Measurements from ENCODE around the gene LRRC53. TPM values are rescaled to one million over a fixed set of nuclear protein-coding genes. Genes with fewer than 3 reads are reported as not detected.

LRRC53 gene, protein sequence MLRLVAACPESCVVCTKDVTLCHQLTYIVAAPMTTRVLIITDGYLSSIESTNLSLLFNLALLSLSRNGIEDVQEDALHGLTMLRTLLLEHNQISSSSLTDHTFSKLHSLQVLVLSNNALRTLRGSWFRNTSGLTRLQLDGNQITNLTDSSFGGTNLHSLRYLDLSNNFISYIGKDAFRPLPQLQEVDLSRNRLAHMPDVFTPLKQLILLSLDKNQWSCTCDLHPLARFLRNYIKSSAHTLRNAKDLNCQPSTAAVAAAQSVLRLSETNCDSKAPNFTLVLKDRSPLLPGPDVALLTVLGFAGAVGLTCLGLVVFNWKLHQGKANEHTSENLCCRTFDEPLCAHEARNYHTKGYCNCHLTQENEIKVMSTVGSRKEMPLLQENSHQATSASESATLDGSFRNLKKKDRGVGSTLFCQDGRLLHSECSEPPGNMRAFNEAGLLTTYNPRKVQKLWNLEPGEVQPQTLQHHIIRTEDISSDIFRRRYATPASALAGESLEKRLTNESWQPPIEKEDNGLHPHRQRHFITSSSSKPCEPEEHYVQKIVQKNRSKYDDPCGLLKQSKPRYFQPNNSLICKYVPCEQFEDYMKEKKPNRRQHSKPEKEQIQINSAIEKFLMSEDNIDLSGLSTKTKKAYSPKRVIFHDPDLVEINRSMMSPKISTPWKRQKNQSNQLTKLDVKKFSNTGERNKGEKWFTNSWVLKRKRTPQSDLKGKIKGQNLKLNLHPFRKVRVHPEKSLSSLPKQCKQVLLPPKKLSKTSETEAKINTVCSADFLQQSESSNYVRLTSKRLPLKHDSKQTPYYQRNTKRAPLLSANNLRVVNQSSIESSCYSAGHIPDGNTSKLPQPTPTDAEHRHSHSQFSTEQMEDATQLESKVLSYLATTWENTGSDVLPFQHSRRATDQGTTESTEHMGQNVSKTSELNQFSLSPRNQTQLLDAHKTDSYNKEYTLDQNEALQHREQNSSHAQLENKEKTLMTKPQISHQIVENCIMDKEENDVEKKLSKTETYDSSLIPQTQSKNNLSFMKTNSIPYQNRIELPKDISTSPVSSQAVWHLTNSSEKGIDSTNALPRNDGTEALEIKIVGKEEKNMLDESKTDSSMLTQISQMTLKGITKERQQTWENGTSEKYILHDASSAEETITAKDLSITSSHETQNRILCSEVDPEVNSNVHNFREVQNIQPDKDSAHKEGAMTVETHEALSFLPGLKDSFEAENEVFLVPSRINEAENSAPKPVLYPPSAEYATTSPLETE
- total RNA-seq (2012; rRNA removed), result not detected in 2 replicates
- not detected in 2 replicates for polyA plus RNA-seq (2012; rRNA removed)
- not detected in 2 replicates for polyA plus RNA-seq (2012; cell fraction: cytosol; rRNA removed)
- not detected in 2 replicates for polyA plus RNA-seq (2012; cell fraction: nucleus; rRNA removed; ENCODE audit: low replicate concordance)
- not detected for Bru-seq, nascent RNA
- not detected for BruChase-seq, experiment 1, labeled RNA remaining after a 6-hour chase
- BruChase-seq, experiment 2, labeled RNA remaining after a 2-hour chase, result not detected
- long read RNA-seq, result 0 reads

DNA sequence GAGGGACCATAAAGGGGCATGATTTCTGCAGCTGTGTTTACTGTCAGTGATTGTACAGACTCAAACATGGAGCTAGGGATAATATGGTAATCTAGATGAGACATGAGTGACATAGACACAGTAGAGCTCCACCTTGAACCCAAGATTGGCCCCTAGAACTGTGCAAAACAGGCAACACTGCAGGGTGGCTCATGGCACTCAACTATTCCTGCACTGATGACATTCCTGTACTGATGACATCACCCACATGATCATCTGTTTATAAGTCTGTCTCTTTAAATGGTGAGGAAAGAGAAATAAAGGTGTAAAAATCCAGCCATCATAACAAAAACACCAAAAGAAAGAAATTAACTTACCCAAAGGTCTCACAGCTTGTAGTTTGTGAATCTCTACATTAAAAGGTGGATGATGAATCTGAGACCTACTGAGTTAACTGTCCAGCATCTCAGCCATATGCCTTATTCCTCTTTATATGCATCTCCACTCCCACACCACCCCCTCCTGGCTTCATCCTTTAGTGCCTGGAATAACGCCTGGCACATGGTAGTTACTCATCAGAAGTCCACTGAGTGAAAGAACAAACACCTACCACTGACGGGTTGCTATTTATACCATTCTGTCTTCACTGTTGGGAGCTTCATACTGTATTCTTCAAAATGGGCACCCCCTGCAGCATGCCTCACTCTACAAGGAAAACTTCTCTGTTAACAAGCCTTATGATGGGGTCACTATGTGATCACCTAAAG lies at the start of gene LRRC53:
Gene LRRC53 (minus strand): TSS at position 442 of the 746 bp plus-strand sequence. CDS start 29,262 bp downstream, outside the sequence.
- Histone ChIP-seq H3K9ac (ENCODE audit: low read depth, low read length) (no peak within 1 kb of the TSS), H3K9me3 (ENCODE audit: control insufficient read depth, insufficient read depth, low read length) (no peaks in the 10 kb centered on the region), H3K27ac (ENCODE audit: insufficient read depth, low read length) (no peak within 1 kb of the TSS), H3K27me3 (ENCODE audit: control insufficient read depth, insufficient read depth, low read length) (no peaks in the 10 kb centered on the region), H4K91ac (ENCODE audit: insufficient read depth, low read depth, low read length) (no peak within 1 kb of the TSS), H3K4me3 (ENCODE audit: insufficient read depth, low read depth, low read length) (no peak within 1 kb of the TSS), H3K23ac (ENCODE audit: low read depth, low read length) (no peak within 1 kb of the TSS), H3K56ac (ENCODE audit: extremely low read depth, insufficient read depth, low read length) (no peak within 1 kb of the TSS), H2BK5ac (ENCODE audit: low read depth, low read length, poor library complexity, severe bottlenecking) (no peak within 1 kb of the TSS), H3K4ac (ENCODE audit: low read depth, low read length) (no peak within 1 kb of the TSS), H3K4me1 (ENCODE audit: control insufficient read depth, insufficient read depth, low read length) (no peaks in the 10 kb centered on the region), H4K8ac (ENCODE audit: low read depth in 2 of 2, low read length in 2 of 2) (no peak within 1 kb of the TSS), H3K79me1 (ENCODE audit: low read depth in 1 of 2, low read length in 2 of 2) (no peaks in the 10 kb centered on the region), H2AK9ac (replicated peaks; ENCODE audit: low read depth, low read length, poor library complexity) (no peak within 1 kb of the TSS), H3K4me2 (ENCODE audit: low read depth, low read length) (no peak within 1 kb of the TSS), H4K20me1 (ENCODE audit: insufficient read depth, low read length) (no peaks in the 10 kb centered on the region), H4K5ac (ENCODE audit: low read depth, low read length) (no peak within 1 kb of the TSS), H2BK20ac (ENCODE audit: low read depth, low read length) (no peak within 1 kb of the TSS), H3K36me3 (ENCODE audit: control insufficient read depth, insufficient read depth, low read length) (no peaks in the 10 kb centered on the region), H2AK5ac (ENCODE audit: low read depth, low read length) (no peak within 1 kb of the TSS), H3K14ac (replicated peaks; ENCODE audit: low read depth, low read length) (no peak within 1 kb of the TSS), H3K18ac (ENCODE audit: low read depth, low read length) (no peak within 1 kb of the TSS), H2BK15ac (ENCODE audit: low read depth, low read length) (no peak within 1 kb of the TSS), H2BK120ac (ENCODE audit: low read depth, low read length) (no peak within 1 kb of the TSS), H3K9me1 (ENCODE audit: insufficient read depth, low read length) (no peaks in the 10 kb centered on the region), H2AFZ (replicated peaks; ENCODE audit: low read length, poor library complexity) (no peak within 1 kb of the TSS)
- WGBS, 2 experiments (ENCODE audit: extremely low coverage in 2 of 2, insufficient read length in 1 of 2), result no CpG with 5 or more reads among the region's 2 CpGs
- CTCF ChIA-PET, result no interaction called here
- no peak for DNase-seq
- intact Hi-C loops (cut with micrococcal nuclease), result no loop called here
- no TSS peak for BruUV-seq (replicated peaks)
- no peak for TF ChIP-seq RFX5 (IDR thresholded peaks at IDR 0.05; ENCODE audit: low read depth, low read length)
- TF ChIP-seq BHLHE40 (IDR thresholded peaks at IDR 0.05; ENCODE audit: low read depth, low read length), result no peak
- no peak for TF ChIP-seq FOS (IDR thresholded peaks at IDR 0.05; ENCODE audit: low read depth, low read length)
- no peak for TF ChIP-seq MAFK (IDR thresholded peaks at IDR 0.05; ENCODE audit: low read depth, low read length)
- no peak for TF ChIP-seq SMC3 (IDR thresholded peaks at IDR 0.05; ENCODE audit: low read depth, low read length)
- no peak for TF ChIP-seq MAZ (IDR thresholded peaks at IDR 0.05; ENCODE audit: borderline replicate concordance, low read depth, low read length)
- dilution Hi-C loops (cut with HindIII; ENCODE audit: low sequenced_read_pairs, unreplicated experiment), result no loop called here
- in situ Hi-C loops (cut with MboI; ENCODE audit: low sequenced_read_pairs), result no loop called here
- POLR2A ChIA-PET (ENCODE audit: unreplicated experiment), result no interaction called here
- no peak for ATAC-seq (ENCODE audit: low read depth)
